NCI-H748 treated with DMSO at 0.1 percent for 48 hours (cell line): ENCODE results near the gene BCL2L11.
A peak's percentile ranks its signal among the peaks of the same experiment; 100 is the strongest.

Source experiments
- DNase-seq: peaks from one replicate; lab custom pipeline; 2025; lab: John Stamatoyannopoulos, UW

Gene BCL2L11

GRCh38 chr2:111117598-111118480 is 2.9 kb upstream of the BCL2L11 start:
- DNase-seq = no peak

- DNase-seq = no peak
Observed at GRCh38 chr2:111118481-111118980, 2.2 kb upstream of the BCL2L11 start.

GRCh38 chr2:111118981-111119821 is 1.5 kb upstream of the BCL2L11 start:
- no peak for DNase-seq

GRCh38 chr2:111119822-111120252 is 877 bp upstream of the BCL2L11 start:
- no peak for DNase-seq

GRCh38 chr2:111121028-111121827 is 514 bp downstream of the BCL2L11 start:
- DNase-seq = no peak

- DNase-seq = peak; percentile 56
Observed at GRCh38 chr2:111121828-111122630, 1.3 kb downstream of the BCL2L11 start.

GRCh38 chr2:111122631-111123421 is 2.1 kb downstream of the BCL2L11 start:
- DNase-seq = peak; percentile 45

GRCh38 chr2:111123751-111124150 is 3.0 kb downstream of the BCL2L11 start:
- DNase-seq = no peak

- DNase-seq = no peak
Observed at GRCh38 chr2:111126581-111126980, 5.9 kb downstream of the BCL2L11 start.

GRCh38 chr2:111127351-111127750 is 6.6 kb downstream of the BCL2L11 start:
- DNase-seq = no peak

- DNase-seq = no peak
Observed at GRCh38 chr2:111128096-111128495, 7.4 kb downstream of the BCL2L11 start.

GRCh38 chr2:111133603-111134002 is 12.9 kb downstream of the BCL2L11 start:
- no peak for DNase-seq

GRCh38 chr2:111134055-111134454 is 13.3 kb downstream of the BCL2L11 start:
- no peak for DNase-seq

- DNase-seq = no peak
Observed at GRCh38 chr2:111135237-111135909, 14.7 kb downstream of the BCL2L11 start.

- DNase-seq = no peak
Observed at GRCh38 chr2:111135910-111136297, 15.2 kb downstream of the BCL2L11 start.

- no peak for DNase-seq
Observed at GRCh38 chr2:111138839-111139238, 18.1 kb downstream of the BCL2L11 start.

- no peak for DNase-seq
Observed at GRCh38 chr2:111139637-111140317, 19.1 kb downstream of the BCL2L11 start.

GRCh38 chr2:111140815-111141214 is 20.1 kb downstream of the BCL2L11 start:
- no peak for DNase-seq

- no peak for DNase-seq
Observed at GRCh38 chr2:111142101-111142500, 21.4 kb downstream of the BCL2L11 start.
